Raji (cell line): ENCODE measurements around the gene LUZP2.

Experiments used
- POLR2A ChIP-seq: IDR thresholded peaks from 2 replicates; pipeline ENCODE4 v1.6.1; 2011; ENCODE audit warnings: low read depth, low read length, control low read depth; ENCODE audit not compliant: insufficient read depth

LUZP2 gene

GRCh38 chr11:24859801-24860300 lies 363.0 kb downstream of the LUZP2 start:
- no peak for TF ChIP-seq POLR2A

DNA sequence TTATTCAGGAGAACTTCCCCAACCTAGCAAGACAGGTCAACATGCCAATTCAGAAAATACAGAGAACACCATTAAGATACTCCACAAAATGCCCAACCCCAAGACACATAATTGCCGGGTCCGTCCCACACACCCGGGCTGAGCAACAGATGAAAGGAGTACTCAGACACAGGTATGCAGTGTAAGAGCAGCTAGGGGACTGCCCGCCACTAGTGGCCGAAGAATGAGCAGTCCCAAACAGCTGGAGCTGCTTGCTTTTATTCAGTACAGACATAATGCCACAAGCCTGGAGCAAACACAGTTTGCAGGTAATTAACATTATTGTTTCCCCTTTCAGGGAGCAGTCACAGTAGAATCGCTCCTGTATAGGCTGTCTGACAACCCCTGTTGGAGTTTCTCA lies 364.6 kb downstream of the LUZP2 start:
- TF ChIP-seq POLR2A = no peak

DNA sequence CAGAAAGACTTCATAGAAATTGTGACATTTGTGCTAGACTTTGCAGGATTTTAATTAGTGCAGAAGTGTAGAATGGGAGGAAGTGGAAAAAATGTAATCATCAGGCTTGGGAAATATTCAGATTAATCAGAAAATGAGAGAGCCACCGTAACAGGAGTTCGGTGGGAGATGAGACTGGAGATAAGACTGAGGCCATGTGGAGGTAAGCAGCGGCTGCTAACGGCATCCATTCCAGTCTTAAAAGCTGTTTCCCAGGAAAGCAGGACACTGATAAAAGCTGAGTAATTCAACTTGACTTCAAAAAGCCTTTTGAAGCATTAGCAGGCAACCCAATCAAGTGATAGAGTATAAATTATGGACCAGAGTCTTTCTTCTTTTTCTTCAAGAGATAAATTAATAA lies 369.9 kb downstream of the LUZP2 start:
- TF ChIP-seq POLR2A = no peak

GRCh38 chr11:24870048-24870447 lies 373.2 kb downstream of the LUZP2 start:
- TF ChIP-seq POLR2A = no peak

DNA sequence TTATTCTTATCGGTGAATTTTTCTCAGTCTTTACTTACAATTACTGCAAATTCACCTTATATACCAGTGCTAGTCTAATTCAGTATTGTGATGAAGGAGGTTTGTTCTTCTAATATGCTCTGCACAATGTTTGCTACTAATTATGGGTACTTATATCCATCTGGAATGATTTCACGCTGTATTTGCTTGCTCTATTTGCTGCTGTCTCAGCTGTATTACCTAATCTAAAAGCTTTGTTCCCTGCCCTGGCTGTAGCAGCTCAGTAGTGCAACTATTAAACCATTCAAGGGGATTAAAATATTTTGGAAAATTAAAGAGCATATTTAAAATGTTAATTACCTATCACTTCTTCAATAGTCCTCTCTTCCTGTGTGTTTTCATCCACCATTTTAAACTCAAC lies 375.3 kb downstream of the LUZP2 start:
- no peak for TF ChIP-seq POLR2A

- no peak for TF ChIP-seq POLR2A
Observed at GRCh38 chr11:24872651-24873311, 375.9 kb downstream of the LUZP2 start.

- TF ChIP-seq POLR2A = no peak
Observed at GRCh38 chr11:24880962-24881361, 384.1 kb downstream of the LUZP2 start.

DNA sequence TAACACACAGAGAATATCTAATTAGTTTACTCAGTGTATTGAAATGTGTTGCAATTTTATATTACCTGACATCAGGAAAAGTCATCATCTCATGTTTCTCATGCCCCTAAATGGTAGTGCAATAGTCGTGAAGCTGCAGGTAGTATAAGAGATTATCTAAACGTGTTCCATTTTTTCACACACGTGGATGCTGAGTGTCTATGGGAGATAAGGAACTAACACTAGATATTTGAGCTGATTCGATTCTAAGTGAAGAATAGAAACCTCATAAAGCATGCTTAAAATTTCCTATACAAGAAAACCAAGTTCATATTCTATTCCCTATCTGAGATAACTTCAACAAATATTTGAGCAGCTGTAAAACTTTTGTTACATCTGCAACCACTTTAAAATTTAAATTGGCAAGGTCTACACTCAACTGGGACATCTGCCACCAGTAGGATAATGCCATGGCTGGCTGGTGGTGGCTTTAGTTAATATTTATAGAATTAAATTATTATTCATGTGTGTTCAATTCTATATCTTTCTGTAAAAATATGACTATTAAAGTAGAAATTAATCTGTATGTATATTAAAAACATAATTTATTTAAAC lies 388.8 kb downstream of the LUZP2 start:
- TF ChIP-seq POLR2A = no peak

DNA sequence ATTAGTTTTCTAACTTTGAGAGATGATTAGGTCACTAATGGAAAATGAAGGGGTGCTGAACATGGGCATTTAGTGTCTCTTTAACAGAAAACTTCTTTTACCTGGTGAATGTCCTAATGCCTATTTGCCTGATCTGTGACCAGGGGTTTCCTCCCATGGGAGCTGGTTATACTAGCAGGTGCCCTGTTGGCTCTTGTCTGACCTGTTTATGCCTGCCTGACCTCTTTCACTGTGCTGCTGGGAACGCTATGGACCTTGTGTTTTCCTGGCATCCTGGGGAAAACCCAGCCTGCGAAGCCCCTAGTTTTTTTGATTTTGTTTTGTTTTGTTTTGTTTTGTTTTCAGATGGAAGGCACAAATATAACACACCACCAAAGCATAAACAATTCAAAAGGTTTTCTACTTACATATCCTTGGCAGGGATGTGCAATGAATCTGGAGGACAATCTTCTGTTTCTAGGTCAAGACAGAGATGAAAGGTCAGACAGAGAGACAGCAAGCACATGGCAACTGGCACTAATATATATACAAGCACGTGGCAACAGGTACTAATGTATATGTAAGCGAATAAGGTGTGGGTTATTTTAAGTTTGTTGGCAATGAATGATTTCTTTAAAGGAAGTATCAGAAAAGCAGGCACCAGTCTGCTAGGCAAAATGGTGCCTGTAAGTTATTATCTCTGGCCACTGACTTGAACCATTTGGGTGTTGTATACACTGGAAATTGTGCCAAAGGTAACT lies 390.2 kb downstream of the LUZP2 start:
- no peak for TF ChIP-seq POLR2A

GRCh38 chr11:24890426-24890825 lies 393.6 kb downstream of the LUZP2 start:
- no peak for TF ChIP-seq POLR2A

DNA sequence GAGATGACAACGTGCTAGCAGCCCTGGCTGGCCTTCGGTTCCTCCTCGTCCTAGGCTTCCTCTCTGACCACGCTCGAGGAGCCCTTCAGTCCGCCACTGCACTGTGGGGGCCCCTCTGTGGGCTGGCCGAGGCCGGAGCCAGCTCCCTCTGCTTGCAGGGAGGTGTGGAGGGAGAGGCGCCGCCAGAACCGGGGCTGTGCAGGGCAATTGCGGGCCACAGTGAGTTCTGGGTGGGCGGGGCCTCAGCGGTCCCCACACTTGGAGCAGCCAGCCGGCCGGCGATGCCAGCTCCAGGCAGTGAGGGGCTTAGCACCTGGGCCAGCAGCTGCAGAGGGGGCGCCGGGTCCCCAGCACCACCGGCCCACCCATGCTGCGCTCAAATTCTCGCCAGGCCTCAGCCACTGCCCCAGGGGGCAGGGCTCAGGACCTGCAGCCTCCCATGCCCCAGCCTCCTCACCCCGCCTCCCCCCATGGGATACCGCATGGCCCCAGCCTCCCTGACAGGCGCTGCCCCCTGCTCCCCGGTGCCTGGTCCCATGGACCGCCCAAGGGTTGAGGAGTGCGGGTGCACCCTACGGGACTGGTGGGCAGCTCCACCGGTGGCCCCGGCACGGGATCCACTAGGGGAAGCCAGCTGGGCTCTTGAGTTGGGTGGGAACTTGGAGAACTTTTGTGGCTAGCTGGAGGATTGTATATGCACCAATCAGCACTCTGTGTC lies 399.4 kb downstream of the LUZP2 start:
- no peak for TF ChIP-seq POLR2A

GRCh38 chr11:24900514-24900913 lies 403.7 kb downstream of the LUZP2 start:
- TF ChIP-seq POLR2A = no peak

- TF ChIP-seq POLR2A = no peak
Observed at GRCh38 chr11:24900960-24901549, 404.2 kb downstream of the LUZP2 start.

GRCh38 chr11:24903555-24903954 lies 406.7 kb downstream of the LUZP2 start:
- TF ChIP-seq POLR2A = no peak

DNA sequence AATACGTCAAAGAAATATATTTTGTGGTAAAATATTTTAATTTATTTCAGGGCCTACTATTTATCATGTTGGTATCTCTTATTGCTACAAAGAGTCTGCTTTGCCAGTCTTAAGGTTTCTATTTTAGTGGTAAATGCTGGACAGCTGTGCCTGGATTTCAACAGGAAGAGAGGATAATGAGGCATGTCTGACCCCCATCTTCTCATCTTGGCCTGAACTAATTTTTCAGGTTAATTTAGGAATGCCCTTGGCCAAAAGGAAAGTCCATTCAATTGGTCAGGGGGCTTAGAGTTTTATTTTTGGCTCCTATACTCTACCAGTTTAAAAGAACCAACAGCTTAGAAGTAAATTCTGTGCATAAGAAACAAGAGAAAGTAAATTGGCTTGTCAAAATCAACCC lies 428.2 kb downstream of the LUZP2 start:
- no peak for TF ChIP-seq POLR2A
